ENCODE data around the gene DGKA.
A peak's percentile ranks its signal among the peaks of the same experiment; 100 is the strongest.
"Not testable (repeated sequence)": the region's sequence is repeated elsewhere in the genome, so short reads cannot be mapped to it uniquely, and the experiment has no call there.

The DGKA gene

DNA sequence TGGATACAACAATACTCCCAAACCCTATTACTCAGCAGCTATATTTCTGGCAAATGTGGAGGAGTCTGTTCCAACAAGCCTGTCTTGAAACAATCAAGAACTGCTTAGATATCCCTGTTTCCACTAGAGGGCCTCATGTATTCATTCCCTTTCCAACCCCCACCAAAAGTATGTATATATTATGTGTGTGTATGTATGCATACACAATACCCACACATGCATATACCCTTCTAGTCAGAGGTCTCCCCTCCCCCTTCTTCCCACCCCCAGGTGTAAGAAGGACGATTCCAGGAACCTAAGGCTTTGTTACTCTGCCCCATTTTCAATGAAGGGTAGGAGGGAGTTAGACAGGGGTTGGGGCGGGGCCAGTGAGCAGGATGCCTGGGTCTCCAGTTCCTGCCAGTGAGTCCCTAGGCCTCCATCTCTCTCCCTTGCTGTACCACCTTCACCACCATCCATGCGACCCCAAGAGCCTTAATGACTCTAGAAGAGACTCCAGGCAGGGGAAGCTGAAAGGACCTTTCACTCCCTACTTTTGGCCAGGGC is at the start of gene DGKA:
Gene DGKA (plus strand): TSS at position 392 of the 546 bp plus-strand sequence. CDS start 5,342 bp downstream, outside the sequence.
- DNase-seq (ENCODE audit: low read depth, low spot score) = no peak

DNA sequence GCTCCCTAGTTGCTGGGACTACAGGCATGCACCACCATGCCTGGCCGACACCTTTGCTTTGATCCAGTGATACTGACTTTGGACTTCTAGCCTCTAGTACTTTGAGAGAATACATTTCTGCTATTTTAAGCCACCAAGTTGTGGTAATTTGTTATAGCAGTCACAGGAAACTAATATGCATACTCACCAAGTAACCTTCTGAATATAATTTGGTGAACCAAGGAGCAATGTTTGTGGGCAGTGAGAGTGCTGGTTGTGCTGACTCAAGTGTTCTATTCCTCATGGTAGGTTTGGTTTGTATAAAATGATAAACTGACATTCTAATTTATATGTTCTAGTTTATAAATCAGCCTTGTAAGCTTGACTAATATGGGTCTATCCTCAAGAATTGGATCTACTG is 45.8 kb upstream of the DGKA start:
- DNase-seq (ENCODE audit: low read depth, low spot score) = no peak

DNA sequence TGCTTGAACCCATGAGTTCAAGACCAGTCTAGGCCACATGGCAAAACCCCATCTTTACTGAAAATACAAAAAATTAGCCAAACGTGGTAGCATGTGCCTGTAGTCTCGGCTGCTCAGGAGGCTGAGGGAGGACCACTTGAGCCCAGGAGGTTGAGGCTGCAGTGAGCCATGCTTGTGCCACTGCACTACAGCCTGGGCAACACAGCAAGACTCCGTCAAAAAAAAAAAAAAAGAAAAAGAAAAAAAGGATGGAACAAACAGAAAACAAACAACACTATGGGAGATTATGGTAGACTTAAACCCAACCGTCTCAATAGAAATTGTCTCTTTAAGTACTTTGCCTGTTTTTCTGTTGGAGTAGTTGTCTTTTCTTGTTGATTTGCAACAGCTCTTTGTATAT is 39.7 kb upstream of the DGKA start:
- no peak for DNase-seq (ENCODE audit: low read depth, low spot score)

DNA sequence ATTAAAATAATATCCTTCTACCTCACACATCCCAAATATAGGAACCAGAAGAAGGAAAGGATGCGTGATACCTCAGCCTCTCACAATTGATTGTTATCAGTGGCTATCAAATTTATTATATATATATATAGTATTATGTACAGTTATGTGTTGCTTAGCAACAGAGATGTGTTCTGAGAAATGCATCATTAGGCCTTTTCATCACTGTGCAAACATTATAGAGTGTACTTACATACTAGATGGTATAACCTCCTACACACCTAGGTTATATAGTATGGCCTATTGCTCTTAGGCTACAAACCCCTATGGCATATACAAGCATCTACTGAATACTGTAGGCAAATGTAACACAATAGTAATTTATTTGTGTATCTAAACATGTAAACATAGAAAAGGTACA is 37.2 kb upstream of the DGKA start:
- DNase-seq (ENCODE audit: low read depth, low spot score) = no peak

GRCh38 chr12:55899082-55899481 is 31.9 kb upstream of the DGKA start:
- DNase-seq (ENCODE audit: low read depth, low spot score) = no peak

DNA sequence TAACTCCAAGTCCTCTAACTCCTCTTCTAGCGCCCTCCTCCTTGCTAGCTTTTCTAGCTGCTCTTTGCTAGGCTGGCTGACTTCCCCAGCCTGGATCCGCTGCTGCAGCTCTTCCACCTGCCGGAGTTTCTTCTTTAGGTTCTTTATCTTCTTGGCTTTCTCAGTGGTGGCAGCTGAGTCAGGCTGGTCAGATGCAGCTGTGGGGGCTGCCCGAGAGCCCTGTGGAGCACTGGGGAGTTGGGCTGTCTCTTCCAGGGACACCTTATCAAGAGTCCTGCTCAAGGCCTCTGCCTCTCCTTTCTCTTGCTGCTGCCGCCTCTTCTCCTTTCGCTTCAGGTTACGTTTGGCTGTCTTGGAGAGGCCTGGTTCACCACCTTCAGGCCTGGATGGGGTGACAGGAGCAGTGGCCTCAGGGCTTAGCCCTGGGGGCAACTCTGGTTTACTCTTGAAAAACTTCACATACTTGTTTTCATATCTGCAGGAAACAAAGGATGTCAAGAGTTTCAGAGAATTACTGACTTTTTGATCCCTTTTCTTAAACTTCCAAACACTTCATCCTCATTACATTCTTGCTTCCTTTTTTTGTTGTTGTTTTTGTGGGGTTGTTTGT is 29.0 kb upstream of the DGKA start:
- DNase-seq (ENCODE audit: low read depth, low spot score) = no peak

DNA sequence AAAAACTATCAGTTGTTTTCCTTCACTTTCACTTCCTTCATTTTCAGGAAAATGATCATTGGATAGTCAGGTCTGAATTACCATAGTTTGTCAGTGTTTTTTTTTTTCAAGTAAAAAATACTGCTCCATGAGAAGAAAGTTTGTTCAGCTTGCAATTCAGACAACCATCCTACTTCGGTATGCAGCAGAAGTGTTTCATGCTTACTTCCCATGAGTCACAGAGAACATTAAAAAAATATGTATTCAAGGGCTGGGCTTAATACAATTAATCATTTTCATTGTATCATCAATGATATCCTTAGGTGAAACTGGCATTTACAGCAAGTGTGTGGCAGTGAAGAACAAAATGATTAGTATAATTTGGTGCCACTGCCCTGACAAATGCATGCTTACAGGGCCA is 24.9 kb upstream of the DGKA start:
- DNase-seq (ENCODE audit: low read depth, low spot score) = no peak

DNA sequence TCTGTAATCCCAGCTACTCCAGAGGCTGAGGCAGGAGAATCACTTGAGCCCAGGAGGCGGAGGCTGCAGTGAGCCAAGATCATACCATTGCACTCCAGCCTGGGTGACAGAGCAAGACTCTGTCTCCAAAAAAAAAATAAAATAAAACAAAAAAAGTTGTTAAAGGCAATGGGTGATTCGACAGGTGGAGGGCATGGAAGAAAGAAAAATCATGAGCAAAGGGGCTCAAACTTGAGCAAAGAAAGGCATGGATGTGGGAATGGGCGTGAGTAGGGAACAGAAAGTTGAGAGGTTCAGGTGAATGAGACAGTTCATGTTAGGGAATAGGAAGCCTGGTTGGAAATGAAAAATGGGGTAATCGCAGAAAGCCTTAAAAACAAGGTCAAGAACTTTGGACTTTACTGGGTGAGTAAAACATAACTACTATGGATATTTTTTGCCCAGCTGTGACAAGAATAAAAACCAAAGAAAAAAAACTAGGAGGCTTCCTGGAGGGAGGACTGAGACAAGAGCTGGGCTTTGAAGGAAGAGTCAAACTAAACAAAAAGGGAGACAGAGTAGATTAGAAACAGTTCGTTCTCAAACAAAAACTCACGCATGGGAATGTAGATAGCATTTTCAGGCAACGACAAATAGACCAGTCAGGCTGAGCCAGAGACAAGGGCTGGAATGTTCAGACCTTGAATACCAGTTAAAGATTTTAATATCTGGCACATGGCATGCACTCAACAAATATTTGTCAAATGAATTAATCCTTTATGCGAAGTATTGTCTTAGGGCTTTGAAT is 22.0 kb upstream of the DGKA start:
- DNase-seq (ENCODE audit: low read depth, low spot score) = no peak

- no peak for DNase-seq (ENCODE audit: low read depth, low spot score)
Measured at GRCh38 chr12:55909513-55909884, 21.5 kb upstream of the DGKA start.

- no peak for DNase-seq (ENCODE audit: low read depth, low spot score)
Measured at GRCh38 chr12:55912908-55913307, 18.1 kb upstream of the DGKA start.

DNA sequence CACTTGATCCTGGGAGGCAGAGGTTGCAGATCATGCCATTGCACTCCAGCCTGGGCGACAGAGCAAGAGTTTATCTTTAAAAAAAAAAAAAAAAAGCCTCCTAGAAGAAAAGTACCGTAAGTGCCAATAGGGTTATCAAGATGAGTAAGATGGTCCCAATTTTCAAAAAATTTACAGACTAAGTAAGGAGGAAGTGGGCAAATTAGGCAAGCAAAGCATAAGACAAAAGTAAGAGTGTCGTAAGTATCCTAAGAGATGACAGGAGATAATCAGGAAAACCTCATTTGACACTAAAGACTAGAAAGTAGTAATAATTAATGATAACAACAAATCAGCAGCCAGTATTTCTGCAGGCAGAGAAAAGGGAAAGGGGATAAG is 15.5 kb upstream of the DGKA start:
- DNase-seq (ENCODE audit: low read depth, low spot score) = no peak

DNA sequence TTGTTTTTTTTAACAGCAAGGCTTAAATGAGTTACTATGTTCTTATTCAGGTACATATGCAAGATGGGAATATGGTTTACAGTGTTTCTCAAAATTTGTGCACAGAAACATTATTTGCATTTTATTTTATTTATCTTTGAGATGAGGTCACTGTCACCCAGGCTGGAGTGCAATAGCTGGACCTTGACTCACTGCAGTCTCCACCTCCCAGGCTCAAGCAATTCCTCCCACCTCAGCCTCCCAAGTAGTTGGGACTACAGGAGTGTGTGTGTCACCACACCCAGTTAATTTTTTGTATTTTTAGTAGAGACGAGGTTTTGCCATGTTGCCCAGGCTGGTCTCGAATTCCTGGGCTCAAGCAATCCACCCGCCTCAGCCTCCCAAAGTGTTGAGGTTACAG is 11.9 kb upstream of the DGKA start:
- not testable (repeated sequence) for DNase-seq (ENCODE audit: low read depth, low spot score)

- no peak for DNase-seq (ENCODE audit: low read depth, low spot score)
Measured at GRCh38 chr12:55922126-55922525, 8.8 kb upstream of the DGKA start.

DNA sequence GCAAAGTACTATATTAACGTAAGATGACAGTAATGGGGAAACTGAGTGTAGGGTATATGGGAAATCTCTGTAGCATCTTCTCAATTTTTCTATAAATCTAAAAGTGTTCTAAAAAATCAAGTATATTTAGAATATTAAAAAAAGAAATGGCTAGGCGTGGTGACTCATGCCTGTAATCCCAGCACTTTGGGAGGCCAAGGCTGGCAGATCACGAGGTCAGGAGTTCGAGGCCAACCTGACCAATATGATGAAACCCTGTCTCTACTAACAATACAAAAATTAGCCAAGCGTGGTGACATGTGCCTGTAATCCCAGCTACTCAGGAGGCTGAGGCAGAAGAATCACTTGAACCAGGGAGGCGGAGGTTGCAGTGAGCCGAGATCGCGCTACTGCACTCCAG is 7.3 kb upstream of the DGKA start:
- DNase-seq (ENCODE audit: low read depth, low spot score) = not testable (repeated sequence)

- DNase-seq (ENCODE audit: low read depth, low spot score) = no peak
Measured at GRCh38 chr12:55925371-55925770, 5.6 kb upstream of the DGKA start.

GRCh38 chr12:55925870-55926737 is 4.9 kb upstream of the DGKA start:
- DNase-seq (ENCODE audit: low read depth, low spot score) = no peak

- DNase-seq (ENCODE audit: low read depth, low spot score) = peak; percentile 79
Measured at GRCh38 chr12:55926738-55927587, 4.0 kb upstream of the DGKA start.

GRCh38 chr12:55927588-55928502 is 3.1 kb upstream of the DGKA start, which contains the start of gene PYM1:
PYM1 (minus strand) TSS chr12:55927894; CDS start chr12:55927761, 133 bp downstream.
- DNase-seq (ENCODE audit: low read depth, low spot score) = peak; percentile 86

GRCh38 chr12:55929306-55929791 is 1.6 kb upstream of the DGKA start:
- DNase-seq (ENCODE audit: low read depth, low spot score) = no peak

GRCh38 chr12:55931317-55931779 is 386 bp downstream of the DGKA start:
- no peak for DNase-seq (ENCODE audit: low read depth, low spot score)
